Measurements from ENCODE around the gene SCNN1A. TPM values are rescaled to one million over a fixed set of nuclear protein-coding genes. Genes with fewer than 3 reads are reported as not detected.

Gene SCNN1A
- total and polyA plus RNA-seq, 2 of the 13 experiments (the other 11 are each of a cell fraction or from before 2014, with no cell fraction given) = 1.5 to 14.6 TPM

GRCh38 chr12:6374028-6374785 is 1.2 kb downstream of the SCNN1A start:
- Histone ChIP-seq H3K4me1 (ENCODE audit: insufficient read depth, low read length) (peaks cover 92% of the 10 kb centered on the region), H3K9me3 (ENCODE audit: low read length) (no peaks in the 10 kb centered on the region), H3K36me3 (replicated peaks in 1 of 2; ENCODE audit: control insufficient read depth in 1 of 2, insufficient read depth in 2 of 2, low read length in 2 of 2) (no peaks in the 10 kb centered on the region), H2AFZ (ENCODE audit: low read length) (no peak overlapping the region), H3K27me3 (ENCODE audit: control insufficient read depth in 1 of 2, insufficient read depth in 2 of 2, low read length in 2 of 2) (peaks cover 0 to 21% of the 10 kb centered on the region in 2 experiments; a peak in 3 of 5 replicates), H3K9ac (ENCODE audit: insufficient read depth, low read depth, low read length) (peak overlapping the region; percentile 68), H3K27ac (ENCODE audit: extremely low read length, insufficient read depth, low read length) (peak overlapping the region; percentile 16), H3K79me2 (ENCODE audit: insufficient read depth, low read length) (no peaks in the 10 kb centered on the region), H3K4me3 (replicated peaks in 1 of 3; ENCODE audit: insufficient read depth in 1 of 3, low read depth in 2 of 3, low read length in 3 of 3) (peak overlapping the region; percentile 41 to 73 (median 57); a peak in 5 of 6 replicates), H3K4me2 (ENCODE audit: low read depth, low read length) (peak overlapping the region; percentile 98), H4K20me1 (ENCODE audit: insufficient read depth, low read length) (no peaks in the 10 kb centered on the region)
- WGBS (ENCODE audit: low lambda C conversion rate) = 67% methylated on average over 1 of the region's 24 CpGs
- ChIA-PET CTCF (ENCODE audit: low intra/inter-chr PET ratio, low total read pairs) (no interaction called here), POLR2A (interaction anchor here (0.6 to 7.5 kb wide), 10 partner anchors 9 to 160 kb away, joined by 3 to 278 read pairs (median 6); partner anchors contain the start of genes GAPDH, LTBR, TAPBPL and TNFRSF1A)
- in situ Hi-C loops (cut with HindIII; ENCODE audit: extremely low pct_ligation_motif_present, low pct_unique_long_range_greater_than_20kb) (loop anchor here (5.0 kb wide), 1 partner anchor 37 kb away; no protein-coding TSS in a partner anchor), intact Hi-C loops (cut with micrococcal nuclease; ENCODE audit: unreplicated experiment) (no loop called here)
- BruUV-seq (replicated peaks) = no TSS peak
- no peak for FAIRE-seq
- ATAC-seq = no peak
- no peak for DNase-seq (ENCODE audit: low spot score)
- TF ChIP-seq FOXO1 (CRISPR knock-in tag; IDR thresholded peaks at IDR 0.05) (no peak), ZNF414 (CRISPR knock-in tag; IDR thresholded peaks at IDR 0.05) (no peak), SYNCRIP (IDR thresholded peaks at IDR 0.05; ENCODE audit: insufficient read depth, low read depth, low read length) (no peak), ZNF512B (CRISPR knock-in tag; IDR thresholded peaks at IDR 0.05; ENCODE audit: borderline replicate concordance) (no peak), THAP9 (CRISPR knock-in tag; IDR thresholded peaks at IDR 0.05; ENCODE audit: borderline replicate concordance) (no peak), SATB2 (CRISPR knock-in tag; IDR thresholded peaks at IDR 0.05) (no peak), HMG20A (CRISPR knock-in tag; IDR thresholded peaks at IDR 0.05; ENCODE audit: borderline replicate concordance) (no peak), ZNF547 (CRISPR knock-in tag; IDR thresholded peaks at IDR 0.05) (no peak), ZNF225 (CRISPR knock-in tag; IDR thresholded peaks at IDR 0.05) (0 out of 2 replicates have a peak, but pooled peaks have one; percentile 20), ZNF710 (CRISPR knock-in tag; IDR thresholded peaks at IDR 0.05; ENCODE audit: borderline replicate concordance) (no peak), FOXC1 (CRISPR knock-in tag; IDR thresholded peaks at IDR 0.05; ENCODE audit: borderline replicate concordance) (no peak), ZNF30 (CRISPR knock-in tag; IDR thresholded peaks at IDR 0.05) (no peak), DRAP1 (CRISPR knock-in tag; IDR thresholded peaks at IDR 0.05) (no peak), SP140L (CRISPR knock-in tag; IDR thresholded peaks at IDR 0.05; ENCODE audit: borderline replicate concordance) (no peak)

All from HepG2 (cell line).